HL-60 (cell line): Measurements from ENCODE around the gene DGKH.

ENCODE experiments used
- DNase-seq, 2 experiments: peaks; one replicate each; pipeline ENCODE4 v3.0.0-alpha.2; 2010 to 2020; ENCODE audit warnings: low read depth in 1 of 2, low spot score in 1 of 2
- H3K27ac ChIP-seq: fragments of 250-450 bp; sonication (Bioruptor Pico); replicated peaks from 2 replicates; pipeline ENCODE4 v1.5.1; 2020; ENCODE audit warnings: mild to moderate bottlenecking, moderate library complexity
- H3K27me3 ChIP-seq: fragments of 250-450 bp; sonication (Bioruptor Pico); 2 replicates; pipeline ENCODE4 v1.5.1; 2021; ENCODE audit warnings: mild to moderate bottlenecking, moderate library complexity; ENCODE audit not compliant: insufficient read depth, poor library complexity, severe bottlenecking
- H3K4me3 ChIP-seq: replicated peaks from 2 replicates; pipeline ENCODE4 v1.5.1; 2011; ENCODE audit warnings: mild to moderate bottlenecking, control low read depth, low read length; ENCODE audit not compliant: insufficient read depth
- GABPA ChIP-seq: IDR thresholded peaks from 2 replicates; pipeline ENCODE4 v1.6.1; 2012; ENCODE audit warnings: low read depth
- POLR2AphosphoS5 ChIP-seq: IDR thresholded peaks from 2 replicates; pipeline ENCODE4 v1.6.1; 2012; ENCODE audit warnings: low read depth
- SPI1 ChIP-seq: IDR thresholded peaks from 2 replicates; pipeline ENCODE4 v1.6.1; 2012; ENCODE audit warnings: low read depth, mild to moderate bottlenecking, borderline replicate concordance
- TF ChIP-seq, protein P1 (sequence below): IDR thresholded peaks from one replicate; pipeline ENCODE4 v1.5.1; 2011; ENCODE audit warnings: low read length, control low read depth, inconsistent platforms; ENCODE audit not compliant: insufficient read depth
- TF ChIP-seq, protein P2 (sequence below): IDR thresholded peaks from 2 replicates; pipeline ENCODE4 v1.6.1; 2012; ENCODE audit warnings: low read depth; ENCODE audit not compliant: insufficient replicate concordance

The DGKH gene

DNA sequence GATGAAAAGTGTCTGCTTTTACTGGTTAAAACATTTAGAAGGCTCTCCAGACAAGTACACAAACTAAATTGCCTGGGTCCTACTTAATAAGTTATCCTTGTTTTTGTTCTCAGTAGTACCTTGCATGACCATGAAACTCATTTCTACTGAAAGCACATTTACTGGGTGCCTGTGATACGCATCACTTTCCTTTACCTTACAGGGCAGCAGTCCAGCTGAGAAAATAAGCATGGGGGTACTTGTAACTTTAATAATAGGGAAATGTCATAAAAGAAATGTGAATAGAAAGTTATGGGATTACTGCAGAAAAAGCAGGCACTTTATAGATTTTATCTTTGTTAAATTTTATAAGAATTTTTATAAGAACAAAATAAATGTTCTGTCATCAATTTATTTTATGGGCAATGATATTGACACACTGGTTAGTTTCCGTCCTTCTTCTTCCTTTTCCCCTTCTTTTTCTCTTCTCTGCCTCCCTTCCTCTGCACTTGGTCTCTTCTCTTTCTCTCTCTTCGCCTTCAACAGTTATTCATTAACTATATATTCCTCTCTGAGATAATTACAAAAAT is 116.2 kb downstream of the DGKH start:
- no peak overlapping the region for H3K27ac ChIP-seq
- TF ChIP-seq, protein P1, sequence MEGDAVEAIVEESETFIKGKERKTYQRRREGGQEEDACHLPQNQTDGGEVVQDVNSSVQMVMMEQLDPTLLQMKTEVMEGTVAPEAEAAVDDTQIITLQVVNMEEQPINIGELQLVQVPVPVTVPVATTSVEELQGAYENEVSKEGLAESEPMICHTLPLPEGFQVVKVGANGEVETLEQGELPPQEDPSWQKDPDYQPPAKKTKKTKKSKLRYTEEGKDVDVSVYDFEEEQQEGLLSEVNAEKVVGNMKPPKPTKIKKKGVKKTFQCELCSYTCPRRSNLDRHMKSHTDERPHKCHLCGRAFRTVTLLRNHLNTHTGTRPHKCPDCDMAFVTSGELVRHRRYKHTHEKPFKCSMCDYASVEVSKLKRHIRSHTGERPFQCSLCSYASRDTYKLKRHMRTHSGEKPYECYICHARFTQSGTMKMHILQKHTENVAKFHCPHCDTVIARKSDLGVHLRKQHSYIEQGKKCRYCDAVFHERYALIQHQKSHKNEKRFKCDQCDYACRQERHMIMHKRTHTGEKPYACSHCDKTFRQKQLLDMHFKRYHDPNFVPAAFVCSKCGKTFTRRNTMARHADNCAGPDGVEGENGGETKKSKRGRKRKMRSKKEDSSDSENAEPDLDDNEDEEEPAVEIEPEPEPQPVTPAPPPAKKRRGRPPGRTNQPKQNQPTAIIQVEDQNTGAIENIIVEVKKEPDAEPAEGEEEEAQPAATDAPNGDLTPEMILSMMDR: no peak
- no peak for TF ChIP-seq POLR2AphosphoS5
- TF ChIP-seq SPI1: no peak
- TF ChIP-seq, protein P2, sequence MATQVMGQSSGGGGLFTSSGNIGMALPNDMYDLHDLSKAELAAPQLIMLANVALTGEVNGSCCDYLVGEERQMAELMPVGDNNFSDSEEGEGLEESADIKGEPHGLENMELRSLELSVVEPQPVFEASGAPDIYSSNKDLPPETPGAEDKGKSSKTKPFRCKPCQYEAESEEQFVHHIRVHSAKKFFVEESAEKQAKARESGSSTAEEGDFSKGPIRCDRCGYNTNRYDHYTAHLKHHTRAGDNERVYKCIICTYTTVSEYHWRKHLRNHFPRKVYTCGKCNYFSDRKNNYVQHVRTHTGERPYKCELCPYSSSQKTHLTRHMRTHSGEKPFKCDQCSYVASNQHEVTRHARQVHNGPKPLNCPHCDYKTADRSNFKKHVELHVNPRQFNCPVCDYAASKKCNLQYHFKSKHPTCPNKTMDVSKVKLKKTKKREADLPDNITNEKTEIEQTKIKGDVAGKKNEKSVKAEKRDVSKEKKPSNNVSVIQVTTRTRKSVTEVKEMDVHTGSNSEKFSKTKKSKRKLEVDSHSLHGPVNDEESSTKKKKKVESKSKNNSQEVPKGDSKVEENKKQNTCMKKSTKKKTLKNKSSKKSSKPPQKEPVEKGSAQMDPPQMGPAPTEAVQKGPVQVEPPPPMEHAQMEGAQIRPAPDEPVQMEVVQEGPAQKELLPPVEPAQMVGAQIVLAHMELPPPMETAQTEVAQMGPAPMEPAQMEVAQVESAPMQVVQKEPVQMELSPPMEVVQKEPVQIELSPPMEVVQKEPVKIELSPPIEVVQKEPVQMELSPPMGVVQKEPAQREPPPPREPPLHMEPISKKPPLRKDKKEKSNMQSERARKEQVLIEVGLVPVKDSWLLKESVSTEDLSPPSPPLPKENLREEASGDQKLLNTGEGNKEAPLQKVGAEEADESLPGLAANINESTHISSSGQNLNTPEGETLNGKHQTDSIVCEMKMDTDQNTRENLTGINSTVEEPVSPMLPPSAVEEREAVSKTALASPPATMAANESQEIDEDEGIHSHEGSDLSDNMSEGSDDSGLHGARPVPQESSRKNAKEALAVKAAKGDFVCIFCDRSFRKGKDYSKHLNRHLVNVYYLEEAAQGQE: no peak
- no peak for TF ChIP-seq GABPA

DNA sequence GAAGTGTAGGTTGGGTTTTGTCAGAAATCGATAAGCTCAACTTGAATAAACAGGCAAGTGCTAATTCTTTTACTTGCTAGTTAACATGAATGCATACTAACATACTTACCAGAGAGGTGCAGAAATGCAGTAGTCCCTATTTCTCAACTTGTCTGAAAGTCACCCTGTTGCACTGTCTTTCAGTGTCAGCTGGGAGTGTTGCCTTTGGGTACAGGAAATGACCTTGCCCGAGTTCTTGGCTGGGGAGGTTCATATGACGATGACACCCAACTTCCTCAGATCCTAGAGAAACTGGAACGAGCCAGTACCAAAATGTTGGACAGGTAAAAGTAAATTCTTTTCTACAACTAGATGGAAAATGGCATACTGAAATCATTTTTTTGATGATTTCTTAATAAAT is 120.0 kb downstream of the DGKH start:
- TF ChIP-seq, protein P2: no peak
- TF ChIP-seq SPI1 (no peak), GABPA (no peak), POLR2AphosphoS5 (no peak)
- TF ChIP-seq, protein P1: no peak
- Histone ChIP-seq H3K27ac (no peak overlapping the region), H3K4me3 (no peak overlapping the region), H3K27me3 (no peaks in the 10 kb centered on the region)
- peak in 1 of 2 experiments; percentile 69 for DNase-seq

More for the DNA sequence above, 116.2 kb downstream of the DGKH start:
- no peaks in the 10 kb centered on the region for H3K27me3 ChIP-seq
- no peak overlapping the region for H3K4me3 ChIP-seq
- DNase-seq: no peak

DNA sequence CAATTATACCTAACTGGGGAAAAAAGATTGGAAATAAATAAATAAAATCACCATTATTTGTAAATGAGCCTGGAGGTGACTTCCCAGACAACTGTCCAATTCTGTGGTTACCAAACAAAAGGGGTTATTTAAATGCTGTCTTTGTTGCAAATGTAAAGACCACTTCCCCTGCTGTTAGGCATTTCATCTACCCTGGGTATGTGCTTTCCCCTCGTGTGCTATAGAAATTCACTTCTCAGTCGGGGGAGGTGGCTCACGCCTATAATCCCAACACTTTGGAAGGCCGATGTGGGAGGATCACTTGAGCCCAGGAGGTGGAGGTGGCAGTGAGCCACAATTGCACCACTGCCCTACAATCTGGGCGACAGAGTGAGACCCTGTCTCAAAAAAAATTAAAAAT is 121.6 kb downstream of the DGKH start:
- no peak for TF ChIP-seq SPI1
- TF ChIP-seq, protein P2: no peak
- TF ChIP-seq, protein P1: no peak
- Histone ChIP-seq H3K4me3 (no peak overlapping the region), H3K27ac (no peak overlapping the region), H3K27me3 (no peaks in the 10 kb centered on the region)
- no peak for DNase-seq
